ENCODE data around the gene AUP1. TPM values are rescaled to one million over a fixed set of nuclear protein-coding genes. Genes with fewer than 3 reads are reported as not detected.

Gene AUP1
- total RNA-seq, 4 donors from 2014 or later = 96.9 to 109 (median 102) TPM

DNA sequence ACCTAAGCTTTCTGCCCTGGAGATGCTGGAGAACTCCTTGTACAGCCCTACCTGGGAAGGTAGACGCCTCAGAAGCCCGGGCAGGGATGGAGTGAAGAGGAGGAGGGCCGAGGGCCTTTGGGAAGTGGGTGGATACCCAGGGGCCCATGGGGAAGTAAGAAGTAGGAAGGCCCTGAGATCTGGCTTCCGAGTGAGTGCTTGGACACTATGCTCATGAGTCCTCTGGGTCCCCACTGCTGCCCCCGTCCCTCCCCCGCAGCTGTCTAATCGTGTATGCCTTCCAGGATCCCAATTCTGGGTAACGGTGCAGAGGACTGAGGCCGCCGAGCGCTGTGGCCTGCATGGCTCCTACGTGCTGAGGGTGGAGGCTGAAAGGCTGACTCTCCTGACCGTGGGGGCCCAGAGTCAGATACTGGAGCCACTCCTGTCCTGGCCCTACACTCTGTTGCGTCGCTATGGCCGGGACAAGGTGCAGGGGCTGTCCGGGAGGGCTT lies 26.2 kb upstream of the AUP1 start:
- TF ChIP-seq, protein P1, sequence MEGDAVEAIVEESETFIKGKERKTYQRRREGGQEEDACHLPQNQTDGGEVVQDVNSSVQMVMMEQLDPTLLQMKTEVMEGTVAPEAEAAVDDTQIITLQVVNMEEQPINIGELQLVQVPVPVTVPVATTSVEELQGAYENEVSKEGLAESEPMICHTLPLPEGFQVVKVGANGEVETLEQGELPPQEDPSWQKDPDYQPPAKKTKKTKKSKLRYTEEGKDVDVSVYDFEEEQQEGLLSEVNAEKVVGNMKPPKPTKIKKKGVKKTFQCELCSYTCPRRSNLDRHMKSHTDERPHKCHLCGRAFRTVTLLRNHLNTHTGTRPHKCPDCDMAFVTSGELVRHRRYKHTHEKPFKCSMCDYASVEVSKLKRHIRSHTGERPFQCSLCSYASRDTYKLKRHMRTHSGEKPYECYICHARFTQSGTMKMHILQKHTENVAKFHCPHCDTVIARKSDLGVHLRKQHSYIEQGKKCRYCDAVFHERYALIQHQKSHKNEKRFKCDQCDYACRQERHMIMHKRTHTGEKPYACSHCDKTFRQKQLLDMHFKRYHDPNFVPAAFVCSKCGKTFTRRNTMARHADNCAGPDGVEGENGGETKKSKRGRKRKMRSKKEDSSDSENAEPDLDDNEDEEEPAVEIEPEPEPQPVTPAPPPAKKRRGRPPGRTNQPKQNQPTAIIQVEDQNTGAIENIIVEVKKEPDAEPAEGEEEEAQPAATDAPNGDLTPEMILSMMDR (IDR thresholded peaks at IDR 0.05; ENCODE audit: low read depth) = no peak

- TF ChIP-seq, protein P1 (IDR thresholded peaks at IDR 0.05; ENCODE audit: low read depth) = no peak
Measured at GRCh38 chr2:74554820-74555531, 25.5 kb upstream of the AUP1 start.

DNA sequence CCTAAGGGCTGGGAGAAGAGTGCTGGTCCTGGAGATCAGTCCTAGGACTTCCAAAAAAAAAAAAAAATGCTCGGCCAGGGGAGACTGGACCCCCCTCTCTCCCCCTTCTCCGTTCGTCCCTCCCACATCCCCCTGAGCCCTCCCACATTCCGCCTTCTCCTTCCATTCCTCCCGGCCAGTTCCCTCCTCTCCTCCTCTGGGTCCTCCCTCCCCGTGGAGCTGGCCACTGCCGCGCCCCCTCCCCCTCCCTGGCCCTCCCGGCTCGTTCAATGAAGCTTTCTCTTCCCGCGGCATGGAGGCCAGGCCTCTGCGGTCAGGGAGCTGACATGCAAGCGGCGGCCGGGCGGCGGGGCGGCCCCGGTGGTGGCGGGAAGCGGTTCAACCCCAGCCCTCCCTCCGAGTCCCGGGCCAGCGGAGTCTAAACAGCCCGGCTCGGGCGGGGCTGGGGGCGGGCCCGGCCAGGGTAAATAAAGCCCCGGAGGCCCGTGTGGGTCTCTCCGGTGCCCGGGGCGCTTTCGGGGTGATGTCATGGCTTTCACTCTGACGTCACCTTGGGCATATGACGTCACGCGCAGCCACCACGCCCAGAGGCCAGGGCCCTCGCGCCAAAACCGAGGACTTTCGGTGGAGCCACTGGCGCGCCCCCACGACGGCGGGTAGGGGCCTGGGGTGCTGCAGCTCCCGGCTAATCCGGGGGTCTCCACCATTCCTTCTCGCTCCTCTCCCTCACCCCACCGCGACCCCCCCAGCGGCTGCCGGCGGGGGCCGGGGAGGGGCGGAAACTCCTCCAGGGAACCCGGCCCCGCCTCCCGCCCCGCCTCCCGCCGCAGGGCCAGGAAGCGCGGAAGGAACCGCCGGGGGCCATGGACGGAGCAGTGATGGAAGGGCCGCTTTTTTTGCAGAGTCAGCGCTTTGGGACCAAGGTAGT lies 24.6 kb upstream of the AUP1 start, which contains the start of the genes DOK1 and LOXL3:
Gene DOK1 (plus strand): TSS at position 829 of the 928 bp plus-strand sequence. CDS start 35 bp downstream, at position 864.
Gene LOXL3 (minus strand): TSS at position 51 of the 928 bp plus-strand sequence. CDS start 1,308 bp downstream, outside the sequence.
- TF ChIP-seq, protein P1 (IDR thresholded peaks at IDR 0.05; ENCODE audit: low read depth) = no peak

DNA sequence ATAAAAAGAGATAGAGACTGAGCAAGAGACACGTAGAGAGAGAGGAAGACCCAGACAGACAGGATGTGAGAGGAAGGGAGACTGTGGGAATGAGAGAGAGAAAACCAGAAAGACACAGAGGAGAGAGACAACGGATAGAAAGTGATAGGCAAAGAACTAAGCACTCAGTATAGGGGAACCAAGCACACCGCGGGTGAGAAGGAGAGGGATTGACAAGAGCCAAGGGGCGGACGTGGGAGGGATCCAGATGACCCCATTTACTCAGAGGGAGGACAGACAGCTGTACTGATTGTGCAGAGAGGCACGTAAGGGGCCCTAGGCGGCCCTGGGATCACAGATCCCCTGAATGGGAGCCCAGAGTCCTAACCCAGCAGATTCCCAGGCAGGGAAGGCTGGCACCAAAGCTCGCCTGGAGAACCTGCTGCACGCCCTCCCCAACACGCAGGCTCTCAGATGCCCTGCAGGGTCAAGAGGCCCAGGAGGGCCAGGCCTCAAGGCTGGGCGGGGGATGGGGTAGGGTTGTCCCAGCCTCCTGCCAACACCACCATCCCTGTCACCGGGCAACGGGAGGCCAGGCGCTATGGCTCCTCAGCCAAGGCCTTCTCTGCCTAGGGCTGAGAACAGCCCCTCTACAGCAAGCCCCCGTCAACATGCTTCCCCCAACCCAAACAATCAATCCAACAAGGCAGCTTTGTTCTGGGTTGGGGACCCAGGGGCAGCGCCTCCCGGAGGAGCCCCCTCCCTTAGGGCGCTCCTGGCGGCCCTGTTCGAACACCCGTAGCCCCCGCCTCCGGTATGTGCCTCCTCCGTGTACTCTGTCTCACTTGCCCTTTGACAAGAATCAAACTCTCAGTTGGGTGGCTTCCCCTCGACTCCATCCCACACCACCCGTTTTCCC lies 23.7 kb upstream of the AUP1 start:
- TF ChIP-seq, protein P1 (IDR thresholded peaks at IDR 0.05; ENCODE audit: low read depth) = no peak

- TF ChIP-seq, protein P1 (IDR thresholded peaks at IDR 0.05; ENCODE audit: low read depth) = no peak
Measured at GRCh38 chr2:74551942-74552913, 22.7 kb upstream of the AUP1 start.

GRCh38 chr2:74551530-74551929 lies 22.0 kb upstream of the AUP1 start:
- TF ChIP-seq, protein P1 (IDR thresholded peaks at IDR 0.05; ENCODE audit: low read depth) = no peak
